H1 (cell line): ENCODE measurements around the gene EFCAB8. TPM values are rescaled to one million over a fixed set of nuclear protein-coding genes. Genes with fewer than 3 reads are reported as not detected.

Experiments
- SP4 ChIP-seq: IDR thresholded peaks from 2 replicates; pipeline ENCODE4 v1.6.1; 2012; ENCODE audit warnings: low read length, inconsistent platforms
- polyA plus RNA-seq, 7 experiments: library from polyadenylated mRNA; depleted of rRNA in 3 of 7; stranded (reverse) in 5 of 7; unstranded in 2 of 7; fragments of >200 nt in 5 of 7; fragments of 200-250 nt in 2 of 7; gene quantifications; 1 replicate in 5 of 7; 2 replicates in 1 of 7; 4 replicates in 1 of 7; pipeline versions ENCODE4 v1.2.1 to v1.2.3, GENCODE V29; 2011 to 2013; ENCODE audit warnings: missing spikeins in 2 of 7, mixed read lengths in 2 of 7
- total RNA-seq: library from RNA; stranded (reverse); fragmentation: NEBNext Ultra II Directional; extraction: Animal tissue kit (Norgen Biotek cat#: 25700); gene quantifications from 2 replicates; pipeline ENCODE4 v1.2.1, GENCODE V29; 2021

The EFCAB8 gene
- total and polyA plus RNA-seq, 2 of the 8 experiments (the other 6 are each of a cell fraction or from before 2014, with no cell fraction given): 0.06 to 0.20 TPM

- no peak for TF ChIP-seq SP4
Measured at GRCh38 chr20:33004141-33004751, 145.5 kb downstream of the EFCAB8 start, which contains the start of gene SUN5 (continued).
